GM18951 (cell line): ENCODE measurements around the gene YRDC.

Source experiments
- POLR2A ChIP-seq: IDR thresholded peaks from 4 replicates; pipeline ENCODE4 v1.6.1; 2011; ENCODE audit warnings: mild to moderate bottlenecking; ENCODE audit not compliant: insufficient read length, insufficient read depth; ENCODE audit errors: extremely low read depth
- in situ Hi-C: fragments of 300-500 bp; cut with MboI; formaldehyde crosslinking; loops from one replicate; pipeline ENCODE4 v1.12.0; 2022; ENCODE audit warnings: low sequenced_read_pairs, mixed read lengths, inconsistent platforms; ENCODE audit not compliant: unreplicated experiment

YRDC gene

GRCh38 chr1:37767488-37767887 is 40.5 kb downstream of the YRDC start:
- no peak for TF ChIP-seq POLR2A
- in situ Hi-C loops: no loop called here

- no peak for TF ChIP-seq POLR2A
- in situ Hi-C loops: no loop called here
These were observed 41.9 kb downstream of the YRDC start for GRCh38 chr1:37765916-37766664.

DNA sequence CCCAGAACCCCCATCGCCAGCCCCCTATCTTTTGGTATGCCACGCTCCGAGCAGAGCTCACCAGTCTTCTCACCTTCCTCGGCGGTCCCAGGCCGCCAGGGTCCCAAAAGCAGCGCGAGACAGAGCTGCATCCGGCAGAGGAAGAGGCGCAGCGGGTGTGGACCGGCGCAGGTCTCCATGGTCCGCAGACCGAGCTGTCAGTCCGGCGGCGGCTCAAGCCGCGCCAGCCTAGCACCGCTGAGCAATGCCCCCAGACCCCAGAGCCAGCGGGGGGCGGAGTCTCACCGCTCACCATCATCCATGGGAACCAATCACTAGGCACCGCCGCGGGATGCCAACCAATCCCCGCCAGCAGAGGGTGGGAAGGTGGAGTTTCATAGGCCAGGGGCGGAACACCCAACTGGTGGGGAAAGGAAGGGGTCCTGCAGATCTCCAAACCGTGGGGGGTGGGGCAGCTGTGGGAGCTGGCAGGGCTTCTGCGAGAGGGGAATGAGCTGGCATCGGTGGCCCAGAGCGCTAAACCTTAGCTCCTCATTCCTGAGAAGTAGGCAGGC is 43.0 kb downstream of the YRDC start, which contains the start of gene EPHA10:
TSS of gene EPHA10 (minus strand) at position 233 of the 554 bp plus-strand sequence. CDS start at position 179, 54 bp downstream.
- in situ Hi-C loops: no loop called here
- TF ChIP-seq POLR2A: no peak

DNA sequence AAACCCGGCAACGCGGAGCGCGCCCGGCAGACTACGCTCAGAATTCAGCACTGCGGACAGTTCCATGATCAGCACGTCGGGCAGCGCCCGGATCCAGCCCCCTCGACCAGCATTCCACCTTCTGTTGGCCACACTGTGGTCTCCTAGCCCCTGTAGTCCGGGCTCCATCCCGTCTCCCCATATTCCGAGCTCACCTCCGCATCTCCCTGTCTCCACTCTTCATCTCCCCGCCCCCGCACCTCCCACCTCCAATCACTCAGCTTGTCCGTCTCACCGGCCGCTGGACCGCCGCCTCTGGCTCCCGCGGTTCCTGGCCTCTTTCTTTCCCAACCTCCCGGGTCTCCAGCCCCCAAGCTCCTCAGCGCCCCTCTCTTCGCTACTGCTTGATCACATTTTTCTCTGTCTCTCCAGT is 43.6 kb downstream of the YRDC start:
- TF ChIP-seq POLR2A: no peak
- in situ Hi-C loops: no loop called here

DNA sequence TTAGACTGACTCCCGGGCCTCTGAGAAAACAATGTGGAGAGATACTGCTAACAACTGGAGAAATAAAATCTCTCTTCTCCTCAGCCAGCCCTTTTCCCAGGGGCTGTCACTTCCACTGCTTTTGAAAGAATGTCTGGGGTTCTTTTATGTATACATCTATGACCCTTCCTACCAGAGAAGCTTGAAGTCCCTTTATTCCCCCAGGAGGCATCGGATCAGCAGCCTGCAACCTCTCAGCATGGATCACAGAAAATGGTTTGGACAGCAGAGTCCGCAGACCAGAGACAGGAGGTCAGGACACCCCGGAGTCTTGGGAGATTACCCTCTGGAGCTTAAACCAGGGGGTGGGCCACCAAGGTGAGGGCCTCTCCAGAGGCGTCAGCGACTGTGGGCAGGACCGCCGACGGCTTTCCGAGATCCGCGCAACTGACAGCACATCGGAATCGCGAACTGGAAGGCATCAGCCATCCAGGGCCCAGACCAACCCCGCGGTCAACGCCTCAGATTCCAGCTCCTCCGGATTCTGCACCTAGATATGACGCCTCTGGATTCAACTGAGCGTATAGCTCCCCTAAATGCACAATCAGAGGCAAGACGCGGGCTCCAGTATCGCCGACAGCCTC is 44.1 kb downstream of the YRDC start:
- in situ Hi-C loops: no loop called here
- no peak for TF ChIP-seq POLR2A

DNA sequence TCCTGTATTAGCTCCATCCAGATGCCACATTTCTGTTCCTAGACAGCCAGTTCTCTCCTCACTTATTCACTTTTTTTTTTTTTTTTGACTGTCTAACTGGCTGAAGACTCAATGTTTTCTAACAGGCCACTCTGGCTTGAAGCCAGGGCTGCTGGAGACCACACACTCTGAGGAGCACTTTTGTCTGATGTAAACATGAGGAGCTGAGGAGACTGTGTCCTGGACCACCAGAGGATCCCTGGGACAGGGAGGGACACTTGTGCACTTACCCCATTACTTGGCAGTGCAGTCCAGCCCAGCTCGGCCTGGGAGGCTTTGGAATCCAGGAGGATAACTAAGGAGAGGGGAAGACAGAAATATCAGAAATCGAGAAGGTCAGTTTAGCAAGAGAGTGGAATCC is 45.5 kb downstream of the YRDC start:
- in situ Hi-C loops: no loop called here
- no peak for TF ChIP-seq POLR2A

GRCh38 chr1:37761416-37762095 is 46.5 kb downstream of the YRDC start:
- no peak for TF ChIP-seq POLR2A
- in situ Hi-C loops: no loop called here

GRCh38 chr1:37759451-37759850 is 48.6 kb downstream of the YRDC start:
- in situ Hi-C loops: no loop called here
- TF ChIP-seq POLR2A: no peak

DNA sequence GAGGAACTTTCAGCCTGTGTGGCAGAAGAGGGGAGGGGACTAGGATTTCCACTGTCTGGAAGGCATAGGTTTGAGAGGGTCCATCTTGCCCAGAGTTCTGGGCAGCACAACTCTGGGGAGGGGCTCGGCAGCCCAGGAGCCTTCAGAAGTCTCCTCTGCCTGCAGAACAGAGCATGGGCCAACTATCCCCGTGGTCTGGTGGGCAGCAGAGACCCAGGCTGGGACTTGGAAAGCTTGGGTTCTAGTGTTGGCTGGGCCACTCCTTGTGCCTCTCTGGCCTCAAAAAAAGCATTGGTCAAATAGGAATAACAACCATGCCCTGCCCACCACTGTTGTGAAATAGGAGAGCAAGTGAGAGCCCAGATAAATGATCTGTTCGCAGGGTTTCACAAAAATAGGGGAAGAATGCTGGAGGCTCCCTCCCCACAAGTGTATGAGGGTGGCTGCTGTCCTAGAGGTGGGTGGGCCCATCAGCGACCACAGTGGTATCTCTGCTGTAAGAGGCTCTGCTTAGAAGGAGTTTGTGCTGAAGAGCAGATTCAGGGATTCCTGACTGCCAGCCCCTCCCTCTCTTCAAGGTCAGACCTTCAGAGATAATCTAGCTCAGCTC is 52.0 kb downstream of the YRDC start:
- in situ Hi-C loops: no loop called here
- no peak for TF ChIP-seq POLR2A

- TF ChIP-seq POLR2A: no peak
- in situ Hi-C loops: no loop called here
These were observed 52.7 kb downstream of the YRDC start for GRCh38 chr1:37755290-37755689.

DNA sequence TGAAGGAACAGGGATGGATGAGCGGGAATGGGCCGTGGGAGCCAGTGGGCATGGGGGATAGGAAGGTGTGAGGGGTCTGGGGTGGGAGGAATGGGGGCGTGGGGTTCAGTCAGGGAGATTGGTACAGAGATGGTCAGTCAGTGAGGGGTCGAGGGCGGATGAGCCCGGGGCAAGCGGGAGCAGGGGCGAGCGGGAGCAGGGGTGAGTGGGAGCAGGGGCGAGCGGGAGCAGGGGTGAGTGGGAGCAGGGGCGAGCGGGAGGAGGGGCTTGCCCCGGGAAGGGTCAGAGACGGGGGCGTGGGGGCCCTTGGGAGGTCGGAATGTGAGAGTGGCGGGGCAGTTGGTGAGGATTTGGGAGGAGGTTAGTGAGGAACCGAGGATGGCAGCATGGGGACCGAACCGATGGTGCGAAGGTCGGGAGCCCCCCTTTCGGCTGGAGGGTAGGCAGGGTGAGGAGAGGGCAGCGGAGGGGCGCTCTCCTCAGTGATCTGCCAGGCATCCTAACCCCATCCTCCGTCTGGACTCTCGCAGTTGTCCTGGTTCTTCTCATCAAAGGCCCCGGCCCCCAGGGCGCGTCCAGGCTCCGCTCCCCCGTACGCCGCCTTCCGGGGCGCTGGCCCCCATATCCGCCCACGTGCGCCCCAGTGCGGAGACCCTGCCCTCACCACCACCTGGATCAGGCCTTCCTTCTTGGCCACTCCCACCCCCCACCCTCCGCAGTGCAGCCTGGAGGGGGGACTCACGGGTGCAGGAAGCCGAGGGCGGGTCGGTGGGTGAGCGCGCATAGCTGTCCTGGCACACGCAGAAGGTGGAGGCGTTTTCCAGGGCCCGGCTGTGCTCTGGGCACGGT is 54.3 kb downstream of the YRDC start:
- TF ChIP-seq POLR2A: no peak
- in situ Hi-C loops: no loop called here
